ENCODE results near the gene POMC. TPM values are rescaled to one million over a fixed set of nuclear protein-coding genes. Genes with fewer than 3 reads are reported as not detected.

Gene POMC
- total RNA-seq, 1 experiment from 2014 or later = 1.6 TPM

DNA sequence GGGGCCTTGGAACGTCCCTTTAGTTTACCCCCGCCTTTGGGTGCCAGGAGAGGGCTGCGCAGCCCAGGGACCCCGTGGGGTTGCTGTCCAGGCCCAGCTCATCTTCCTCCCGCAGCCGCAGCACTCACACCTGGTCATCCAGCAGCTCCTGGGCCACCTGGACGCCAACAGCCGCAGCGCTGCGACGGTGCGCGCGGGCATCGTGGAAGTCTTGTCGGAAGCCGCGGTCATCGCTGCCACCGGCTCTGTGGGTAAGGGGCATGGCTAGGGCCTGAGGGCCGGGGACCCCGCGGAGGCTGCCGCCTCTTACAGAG is 37.2 kb downstream of the POMC start:
- no peaks in the 10 kb centered on the region for H3K9me3 ChIP-seq (ENCODE audit: control insufficient read depth, low read depth, low read length)
- Mint-ChIP-seq H3K36me3 (ENCODE audit: insufficient read depth in 1 of 3, low read depth in 3 of 3) (peaks cover 0 to 16% (median 4%) of the 10 kb centered on the region in 3 experiments; a peak in 6 of 7 replicates), H3K27me3 (ENCODE audit: low read depth) (peaks cover 34% of the 10 kb centered on the region), H3K4me1 (peaks cover 13 to 21% of the 10 kb centered on the region in 2 experiments), H3K4me3 (peak overlapping the region; percentile 64 to 66; a peak in 3 of 5 replicates), H3K27ac (no peak overlapping the region), H3K9me3 (no peaks in the 10 kb centered on the region)
- H3K23me2 ChIP-seq (ENCODE audit: insufficient read length, low read depth, low read length, poor library complexity, severe bottlenecking) = peaks cover 5% of the 10 kb centered on the region
- H2BK5ac ChIP-seq (ENCODE audit: insufficient read length, low read length) = no peak overlapping the region
- no peak for DNase-seq
- TF ChIP-seq, protein P1, sequence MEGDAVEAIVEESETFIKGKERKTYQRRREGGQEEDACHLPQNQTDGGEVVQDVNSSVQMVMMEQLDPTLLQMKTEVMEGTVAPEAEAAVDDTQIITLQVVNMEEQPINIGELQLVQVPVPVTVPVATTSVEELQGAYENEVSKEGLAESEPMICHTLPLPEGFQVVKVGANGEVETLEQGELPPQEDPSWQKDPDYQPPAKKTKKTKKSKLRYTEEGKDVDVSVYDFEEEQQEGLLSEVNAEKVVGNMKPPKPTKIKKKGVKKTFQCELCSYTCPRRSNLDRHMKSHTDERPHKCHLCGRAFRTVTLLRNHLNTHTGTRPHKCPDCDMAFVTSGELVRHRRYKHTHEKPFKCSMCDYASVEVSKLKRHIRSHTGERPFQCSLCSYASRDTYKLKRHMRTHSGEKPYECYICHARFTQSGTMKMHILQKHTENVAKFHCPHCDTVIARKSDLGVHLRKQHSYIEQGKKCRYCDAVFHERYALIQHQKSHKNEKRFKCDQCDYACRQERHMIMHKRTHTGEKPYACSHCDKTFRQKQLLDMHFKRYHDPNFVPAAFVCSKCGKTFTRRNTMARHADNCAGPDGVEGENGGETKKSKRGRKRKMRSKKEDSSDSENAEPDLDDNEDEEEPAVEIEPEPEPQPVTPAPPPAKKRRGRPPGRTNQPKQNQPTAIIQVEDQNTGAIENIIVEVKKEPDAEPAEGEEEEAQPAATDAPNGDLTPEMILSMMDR (conservative IDR thresholded peaks at IDR 0.05) = no peak
- no peaks in the 10 kb centered on the region for H3K79me1 ChIP-seq (ENCODE audit: insufficient read depth, low read depth, low read length, poor library complexity, severe bottlenecking)
- H2AFZ ChIP-seq (ENCODE audit: low read length) = no peak overlapping the region
- H4K5ac ChIP-seq (ENCODE audit: insufficient read length, low read depth, low read length) = no peak overlapping the region
- H3T11ph ChIP-seq (ENCODE audit: low read length) = no peak overlapping the region
- H3K56ac ChIP-seq (ENCODE audit: insufficient read length, low read depth, low read length) = no peak overlapping the region
- no peak overlapping the region for H2BK15ac ChIP-seq (ENCODE audit: low read depth, low read length)
- no peaks in the 10 kb centered on the region; the same call in 1 of the 2 replicates for H3K4me1 ChIP-seq (ENCODE audit: insufficient read depth, low read length)
- no peak overlapping the region for H4K8ac ChIP-seq (replicated peaks; ENCODE audit: insufficient read length, low read depth, low read length)
- no peak overlapping the region for H3K14ac ChIP-seq (ENCODE audit: insufficient read depth, low read length)
- no peaks in the 10 kb centered on the region for H3K79me2 ChIP-seq (ENCODE audit: insufficient read depth, low read length)
- peaks cover 3% of the 10 kb centered on the region; the same call in 1 of the 2 replicates for H3K27me3 ChIP-seq (ENCODE audit: insufficient read depth, low read length)
- H3K4ac ChIP-seq (ENCODE audit: low read depth, low read length) = no peak overlapping the region
- no peak overlapping the region for H2BK20ac ChIP-seq (ENCODE audit: low read depth, low read length, poor library complexity, severe bottlenecking)
- no peak overlapping the region for H2BK12ac ChIP-seq (ENCODE audit: insufficient read length, low read depth, low read length)
- peak overlapping the region; percentile 57 for H3K4me2 ChIP-seq (ENCODE audit: insufficient read depth, insufficient read length, low read length)
- no peak overlapping the region for H2BK120ac ChIP-seq (ENCODE audit: low read depth, low read length, poor library complexity, severe bottlenecking)
- no CpG with 5 or more reads among the region's 24 CpGs for WGBS (ENCODE audit: extremely low coverage, insufficient read length, low lambda C conversion rate)
- no peak overlapping the region for H4K91ac ChIP-seq (ENCODE audit: insufficient read length, low read depth, low read length)
- H3K18ac ChIP-seq (ENCODE audit: insufficient read length, low read depth, low read length) = no peak overlapping the region
- H2AK5ac ChIP-seq (ENCODE audit: insufficient read length, low read length) = no peak overlapping the region
- no peaks in the 10 kb centered on the region for H4K20me1 ChIP-seq (ENCODE audit: control insufficient read depth, insufficient read depth, insufficient read length)
- H3K9ac ChIP-seq (ENCODE audit: extremely low read depth, insufficient read length, low read length) = no peak overlapping the region
- H3K27ac ChIP-seq (ENCODE audit: insufficient read length, low read depth, low read length) = no peak overlapping the region
- H3K23ac ChIP-seq (ENCODE audit: insufficient read length, low read depth, low read length) = no peak overlapping the region
